H1 (cell line): ENCODE data around the gene ELAPOR1. TPM values are rescaled to one million over a fixed set of nuclear protein-coding genes. Genes with fewer than 3 reads are reported as not detected.

Experiments
- BCL11A ChIP-seq, 2 experiments: IDR thresholded peaks; one replicate each; pipeline ENCODE4 v1.6.1; 2011; ENCODE audit warnings: low read depth in 2 of 2, low read length in 2 of 2, mild to moderate bottlenecking in 2 of 2
- CHD7 ChIP-seq: fragments of 300-600 bp; sonication (generic); IDR thresholded peaks from 2 replicates; pipeline ENCODE4 v1.7.1; 2012; ENCODE audit warnings: low read length, moderate library complexity, mild to moderate bottlenecking, inconsistent platforms; ENCODE audit not compliant: insufficient replicate concordance
- FOSL1 ChIP-seq: IDR thresholded peaks from 2 replicates; pipeline ENCODE4 v1.6.1; 2011; ENCODE audit warnings: mild to moderate bottlenecking, low read depth, low read length, moderate library complexity; ENCODE audit not compliant: insufficient read depth
- HDAC2 ChIP-seq, 2 experiments: fragments of 300-600 bp in 1 of 2; sonication (generic) in 1 of 2; IDR thresholded peaks; 2 replicates each; pipeline ENCODE4 v1.6.1; 2011 to 2012; ENCODE audit warnings: low read depth in 2 of 2, low read length in 2 of 2, mild to moderate bottlenecking in 2 of 2, moderate library complexity in 2 of 2, borderline replicate concordance in 1 of 2, inconsistent platforms in 1 of 2
- POLR2A ChIP-seq, 2 experiments: IDR thresholded peaks; 1 replicate in 1 of 2; 2 replicates in 1 of 2; pipeline ENCODE4 v1.6.1; 2011; ENCODE audit warnings: low read depth in 2 of 2, low read length in 2 of 2, mild to moderate bottlenecking in 2 of 2; ENCODE audit errors: control extremely low read depth in 1 of 2
- POLR2AphosphoS5 ChIP-seq: IDR thresholded peaks from 2 replicates; pipeline ENCODE4 v1.6.1; 2011; ENCODE audit warnings: low read depth, low read length
- polyA plus RNA-seq, 7 experiments: library from polyadenylated mRNA; depleted of rRNA in 3 of 7; stranded (reverse) in 5 of 7; unstranded in 2 of 7; fragments of >200 nt in 5 of 7; fragments of 200-250 nt in 2 of 7; gene quantifications; 1 replicate in 5 of 7; 2 replicates in 1 of 7; 4 replicates in 1 of 7; pipeline versions ENCODE4 v1.2.1 to v1.2.3, GENCODE V29; 2011 to 2013; ENCODE audit warnings: missing spikeins in 2 of 7, mixed read lengths in 2 of 7
- total RNA-seq: library from RNA; stranded (reverse); fragmentation: NEBNext Ultra II Directional; extraction: Animal tissue kit (Norgen Biotek cat#: 25700); gene quantifications from 2 replicates; pipeline ENCODE4 v1.2.1, GENCODE V29; 2021

The ELAPOR1 gene
- total and polyA plus RNA-seq, 2 of the 8 experiments (the other 6 are each of a cell fraction or from before 2014, with no cell fraction given): 1.2 to 2.5 TPM

DNA sequence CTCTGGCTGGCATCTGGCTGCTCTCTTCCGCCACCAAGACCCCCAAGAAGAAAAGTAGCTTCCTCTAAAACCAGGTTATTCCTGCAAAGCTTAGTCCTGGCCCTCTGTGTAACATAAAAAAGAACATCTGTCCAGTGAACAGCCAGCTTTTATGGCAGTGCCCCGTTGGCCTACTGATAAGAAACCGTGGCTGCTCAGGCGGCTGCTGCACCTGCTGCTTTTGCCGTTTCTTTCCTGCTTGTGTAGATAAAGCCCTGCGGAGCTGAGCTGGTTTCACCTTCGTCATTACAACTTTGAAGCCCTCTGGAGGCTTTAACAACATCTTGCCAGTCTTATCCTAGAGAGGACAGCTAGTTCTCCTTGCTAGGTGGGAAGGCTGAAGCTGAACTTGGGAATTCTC is 20.5 kb downstream of the ELAPOR1 start (continued):
- TF ChIP-seq CHD7: no peak
- no peak for TF ChIP-seq POLR2AphosphoS5
- no peak for TF ChIP-seq HDAC2 (IDR thresholded peaks at IDR 0.05; ENCODE audit: borderline replicate concordance in 1 of 2, low read depth in 2 of 2, low read length in 2 of 2)
- no peak for TF ChIP-seq POLR2A (IDR thresholded peaks at IDR 0.05; ENCODE audit: control extremely low read depth in 1 of 2, low read depth in 2 of 2, low read length in 2 of 2)
- no peak for TF ChIP-seq FOSL1
- TF ChIP-seq BCL11A (IDR thresholded peaks at IDR 0.05; ENCODE audit: low read depth in 2 of 2, low read length in 2 of 2): no peak
